HG02610 (cell line): Measurements from ENCODE around the gene MAGI3.

Experiments used
- ATAC-seq: cut with Tn5 transposase; IDR thresholded peaks from one replicate; pipeline ENCODE4 v1.9.1; 2021; ENCODE audit warnings: mild to moderate bottlenecking, moderate library complexity; ENCODE audit not compliant: unreplicated experiment

Gene MAGI3

GRCh38 chr1:113511269-113511668, 121.0 kb downstream of the MAGI3 start:
- no peak for ATAC-seq

GRCh38 chr1:113515498-113515897, 125.2 kb downstream of the MAGI3 start:
- ATAC-seq = no peak

GRCh38 chr1:113517346-113517745, 127.0 kb downstream of the MAGI3 start:
- ATAC-seq = no peak

GRCh38 chr1:113517983-113518382, 127.7 kb downstream of the MAGI3 start:
- no peak for ATAC-seq

- ATAC-seq = no peak
Measured at GRCh38 chr1:113519556-113519955, 129.2 kb downstream of the MAGI3 start.

GRCh38 chr1:113530021-113530420, 139.7 kb downstream of the MAGI3 start:
- no peak for ATAC-seq

GRCh38 chr1:113531321-113531720, 141.0 kb downstream of the MAGI3 start:
- no peak for ATAC-seq

- ATAC-seq = no peak
Measured at GRCh38 chr1:113533061-113533460, 142.7 kb downstream of the MAGI3 start.

GRCh38 chr1:113534130-113534817, 144.0 kb downstream of the MAGI3 start:
- no peak for ATAC-seq

GRCh38 chr1:113534875-113535274, 144.6 kb downstream of the MAGI3 start:
- ATAC-seq = no peak

GRCh38 chr1:113536182-113536780, 146.0 kb downstream of the MAGI3 start:
- no peak for ATAC-seq

GRCh38 chr1:113538225-113538624, 147.9 kb downstream of the MAGI3 start:
- no peak for ATAC-seq

GRCh38 chr1:113540335-113540734, 150.0 kb downstream of the MAGI3 start:
- no peak for ATAC-seq

- ATAC-seq = no peak
Measured at GRCh38 chr1:113541106-113541505, 150.8 kb downstream of the MAGI3 start.

GRCh38 chr1:113542221-113542701, 151.9 kb downstream of the MAGI3 start:
- no peak for ATAC-seq

GRCh38 chr1:113543110-113543509, 152.8 kb downstream of the MAGI3 start:
- ATAC-seq = no peak

- ATAC-seq = no peak
Measured at GRCh38 chr1:113545210-113545609, 154.9 kb downstream of the MAGI3 start.

- no peak for ATAC-seq
Measured at GRCh38 chr1:113545626-113546025, 155.3 kb downstream of the MAGI3 start.

GRCh38 chr1:113551728-113552127, 161.4 kb downstream of the MAGI3 start:
- ATAC-seq = no peak

- ATAC-seq = no peak
Measured at GRCh38 chr1:113552244-113552643, 161.9 kb downstream of the MAGI3 start.

GRCh38 chr1:113557187-113557586, 166.9 kb downstream of the MAGI3 start:
- no peak for ATAC-seq

- no peak for ATAC-seq
Measured at GRCh38 chr1:113565621-113566020, 175.3 kb downstream of the MAGI3 start.

GRCh38 chr1:113567427-113567826, 177.1 kb downstream of the MAGI3 start:
- ATAC-seq = no peak
